Psoas muscle (tissue), 8 donors: ENCODE results near the gene GP1BB. TPM values are rescaled to one million over a fixed set of nuclear protein-coding genes. Genes with fewer than 3 reads are reported as not detected.

Experiments used
- ATAC-seq, 4 donors: fragments of 200-7000 bp; cut with Tn5 transposase; one replicate each; pipeline ENCODE4 v1.9.1; 2020; ENCODE audit warnings: moderate library complexity in 3 of 4, mild to moderate bottlenecking in 2 of 4
- DNase-seq, 2 donors: peaks; one replicate each; pipeline ENCODE4 v3.0.0-alpha.2; 2020
- H3K27ac ChIP-seq: fragments of 200-600 bp; one replicate; pipeline ENCODE4 v1.8.0; 2022
- H3K27me3 ChIP-seq, 3 donors: fragments of 200-600 bp in 1 of 3; one replicate each; pipeline versions ENCODE4 v1.6.1 to v1.8.0; 2013 to 2022; ENCODE audit warnings: low read length in 2 of 3, mild to moderate bottlenecking in 2 of 3, moderate library complexity in 1 of 3; ENCODE audit not compliant: insufficient read depth in 3 of 3
- H3K36me3 ChIP-seq, 2 donors: fragments of 200-600 bp in 1 of 2; one replicate each; pipeline versions ENCODE4 v1.6.1 to v1.8.0; 2013 to 2022; ENCODE audit warnings: low read depth in 1 of 2, mild to moderate bottlenecking in 1 of 2, moderate library complexity in 1 of 2; ENCODE audit not compliant: insufficient read depth in 1 of 2
- H3K4me1 ChIP-seq: fragments of 200-600 bp; one replicate; pipeline ENCODE4 v1.8.0; 2022
- H3K4me3 ChIP-seq: fragments of 200-600 bp; one replicate; pipeline ENCODE4 v1.8.0; 2022; ENCODE audit warnings: mild to moderate bottlenecking
- H3K9me3 ChIP-seq: fragments of 200-600 bp; one replicate; pipeline ENCODE4 v1.8.0; 2022
- WGBS, 3 donors: extraction: QIAGEN DNeasy Blood & Tissue Kit; methylation state at CpG; one replicate each; pipeline versions ENCODE4 v1.1.6 to v1.1.7; 2013; 5-methylcytosine and 5-hydroxymethylcytosine counted together
- intact Hi-C, 2 donors: fragments of 100-400 bp; cut with DNase I; formaldehyde crosslinking; loops; one replicate each; pipeline versions ENCODE4 v1.11.0 to v1.14.2; 2022
- polyA plus RNA-seq, 3 donors: library from polyadenylated mRNA; stranded (reverse); fragments of 200-250 nt; gene quantifications; one replicate each; pipeline ENCODE4 v1.2.3, GENCODE V29; 2013
- total RNA-seq, 4 donors: library from RNA; stranded (reverse); fragmentation: NEBNext Ultra II Directional in 2 of 4; extraction: Animal tissue kit (Norgen Biotek cat#: 25700) in 2 of 4; gene quantifications; one replicate each; pipeline versions ENCODE4 v1.2.1 to v1.2.4, GENCODE V29; 2021 to 2023
- TF ChIP-seq, protein P1 (sequence below): fragments of 200-600 bp; IDR thresholded peaks from one replicate; pipeline ENCODE4 v1.8.0; 2022; ENCODE audit warnings: antibody characterized with exemption
- donor health status: healthy with polysubstance abuse.
- donor health status: DM: no; HTN: no; CAD: no; lungs with moderate emphysema.
- donor health status: Bipolar disorder and iron deficiency.
- donor health status: healthy.
- donor health status: DM: yes; HTN: yes; CAD: no.
- donor health status: DM: no; HTN: no; CAD: no.
- donor health status: DM: no; HTN: no; CAD: no.
- donor health status: DM: yes; HTN: yes; CAD: no.

The GP1BB gene
- total and polyA plus RNA-seq, 7 donors: 0.14 to 1.8 (median 0.58) TPM; not detected in 3

DNA sequence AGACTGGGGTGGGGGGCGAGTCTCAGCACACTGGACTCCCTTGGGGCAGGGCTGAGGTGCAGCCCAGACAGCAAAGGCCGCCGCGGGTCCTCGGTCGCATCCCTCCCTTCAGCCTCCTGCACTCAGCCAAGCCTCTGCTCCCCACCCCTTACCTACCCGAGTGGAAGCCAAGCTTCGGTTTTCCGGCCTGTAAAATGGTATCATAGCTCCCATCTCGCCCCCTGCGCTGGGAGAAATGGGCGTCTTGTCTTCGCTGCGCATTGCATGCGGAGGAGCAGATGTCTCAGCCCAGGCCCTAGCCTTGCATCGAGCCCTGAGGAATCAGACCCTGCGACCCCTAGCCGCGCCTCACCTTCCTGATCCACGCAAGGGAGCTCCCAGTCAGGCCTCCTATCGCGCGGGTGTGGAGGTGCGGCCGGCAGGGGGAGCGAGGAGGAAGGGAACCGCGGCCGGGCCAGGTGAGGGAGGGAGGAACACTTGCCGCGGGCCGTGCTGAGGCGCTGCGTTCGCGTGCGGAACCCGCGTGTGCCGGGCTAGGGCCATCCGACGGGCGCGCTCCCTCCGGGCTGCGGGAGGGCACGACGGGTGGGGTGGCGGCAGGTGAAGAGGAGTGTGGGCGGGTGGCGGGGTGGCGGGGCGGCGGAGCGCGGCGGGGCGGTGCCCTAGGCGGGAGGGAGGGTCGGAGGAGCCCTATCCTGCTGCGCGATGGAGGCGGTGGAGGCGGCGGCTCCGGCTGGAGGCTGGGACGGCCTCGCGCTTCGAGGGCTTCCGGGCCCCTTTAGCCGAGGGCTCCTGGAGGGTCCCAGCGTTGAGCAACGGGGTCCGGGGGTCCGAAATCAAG, 33.2 kb downstream of the GP1BB start:
- WGBS, 3 donors: 35 to 55% (median 52%) methylated on average over 56 to 76 of the region's 76 CpGs
- Histone ChIP-seq H3K4me1 (peaks cover 6% of the 10 kb centered on the region), H3K4me3 (peak overlapping the region; percentile 30), H3K9me3 (no peaks in the 10 kb centered on the region), H3K36me3 (no peaks in the 10 kb centered on the region), H3K27ac (no peak overlapping the region), H3K27me3 (peaks cover 0 to 36% (median 0%) of the 10 kb centered on the region in 3 donors)
- intact Hi-C loops: no loop called here
- TF ChIP-seq, protein P1, sequence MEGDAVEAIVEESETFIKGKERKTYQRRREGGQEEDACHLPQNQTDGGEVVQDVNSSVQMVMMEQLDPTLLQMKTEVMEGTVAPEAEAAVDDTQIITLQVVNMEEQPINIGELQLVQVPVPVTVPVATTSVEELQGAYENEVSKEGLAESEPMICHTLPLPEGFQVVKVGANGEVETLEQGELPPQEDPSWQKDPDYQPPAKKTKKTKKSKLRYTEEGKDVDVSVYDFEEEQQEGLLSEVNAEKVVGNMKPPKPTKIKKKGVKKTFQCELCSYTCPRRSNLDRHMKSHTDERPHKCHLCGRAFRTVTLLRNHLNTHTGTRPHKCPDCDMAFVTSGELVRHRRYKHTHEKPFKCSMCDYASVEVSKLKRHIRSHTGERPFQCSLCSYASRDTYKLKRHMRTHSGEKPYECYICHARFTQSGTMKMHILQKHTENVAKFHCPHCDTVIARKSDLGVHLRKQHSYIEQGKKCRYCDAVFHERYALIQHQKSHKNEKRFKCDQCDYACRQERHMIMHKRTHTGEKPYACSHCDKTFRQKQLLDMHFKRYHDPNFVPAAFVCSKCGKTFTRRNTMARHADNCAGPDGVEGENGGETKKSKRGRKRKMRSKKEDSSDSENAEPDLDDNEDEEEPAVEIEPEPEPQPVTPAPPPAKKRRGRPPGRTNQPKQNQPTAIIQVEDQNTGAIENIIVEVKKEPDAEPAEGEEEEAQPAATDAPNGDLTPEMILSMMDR: peak; percentile 27
- DNase-seq (no peak), ATAC-seq (peak in 2 of 4 donors; percentile 25 to 45)

DNA sequence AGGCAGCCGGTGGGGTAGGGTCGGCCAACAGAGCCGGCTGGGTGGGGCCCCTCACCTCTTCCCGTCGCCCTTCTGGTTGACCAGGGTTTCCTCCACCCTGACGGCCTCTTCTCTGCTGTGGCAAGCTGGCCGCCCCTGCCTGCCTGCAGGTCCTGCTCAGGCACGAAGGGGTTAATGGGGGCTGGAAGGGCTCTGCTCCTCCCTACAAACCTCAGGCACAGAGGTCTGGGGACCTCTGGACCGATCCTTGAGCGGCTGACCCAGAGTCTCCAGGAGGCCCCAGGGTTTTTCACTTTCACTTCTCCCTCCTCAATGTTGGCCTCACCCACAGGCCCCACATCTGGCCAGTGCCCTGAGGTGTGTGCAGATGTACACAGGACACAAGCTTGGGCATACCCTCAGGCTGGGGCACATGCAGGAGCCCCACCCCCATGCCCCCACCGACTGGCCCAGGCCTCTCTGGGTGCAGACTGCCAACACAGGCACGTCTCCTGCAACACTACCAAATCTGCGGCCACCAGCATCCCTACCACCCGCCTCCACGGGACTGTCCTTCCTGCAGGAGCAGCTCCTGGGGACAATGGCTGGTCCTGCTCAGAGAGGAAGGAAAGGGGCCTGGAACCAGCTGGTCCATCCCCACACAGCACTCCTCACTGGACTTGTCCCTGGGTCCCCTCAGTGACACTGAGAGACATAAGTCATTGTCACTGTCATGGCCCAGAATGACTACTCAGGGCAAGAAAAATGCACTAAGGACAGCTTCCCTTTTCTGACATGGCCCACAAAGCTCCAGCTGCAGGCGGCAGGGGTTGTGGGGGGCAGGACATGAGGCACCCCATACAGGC, 34.0 kb downstream of the GP1BB start:
- peak overlapping the region; percentile 30 for H3K4me3 ChIP-seq
- intact Hi-C loops: no loop called here
- 52 to 68% (median 53%) methylated on average over 14 to 16 of the region's 16 CpGs for WGBS, 3 donors
- no peak overlapping the region for H3K27ac ChIP-seq
- no peaks in the 10 kb centered on the region for H3K36me3 ChIP-seq
- peaks cover 6% of the 10 kb centered on the region for H3K4me1 ChIP-seq
- DNase-seq: no peak
- H3K27me3 ChIP-seq: peaks cover 0 to 36% (median 0%) of the 10 kb centered on the region in 3 donors
- H3K9me3 ChIP-seq: no peaks in the 10 kb centered on the region
- ATAC-seq: no peak
- TF ChIP-seq, protein P1: no peak

DNA sequence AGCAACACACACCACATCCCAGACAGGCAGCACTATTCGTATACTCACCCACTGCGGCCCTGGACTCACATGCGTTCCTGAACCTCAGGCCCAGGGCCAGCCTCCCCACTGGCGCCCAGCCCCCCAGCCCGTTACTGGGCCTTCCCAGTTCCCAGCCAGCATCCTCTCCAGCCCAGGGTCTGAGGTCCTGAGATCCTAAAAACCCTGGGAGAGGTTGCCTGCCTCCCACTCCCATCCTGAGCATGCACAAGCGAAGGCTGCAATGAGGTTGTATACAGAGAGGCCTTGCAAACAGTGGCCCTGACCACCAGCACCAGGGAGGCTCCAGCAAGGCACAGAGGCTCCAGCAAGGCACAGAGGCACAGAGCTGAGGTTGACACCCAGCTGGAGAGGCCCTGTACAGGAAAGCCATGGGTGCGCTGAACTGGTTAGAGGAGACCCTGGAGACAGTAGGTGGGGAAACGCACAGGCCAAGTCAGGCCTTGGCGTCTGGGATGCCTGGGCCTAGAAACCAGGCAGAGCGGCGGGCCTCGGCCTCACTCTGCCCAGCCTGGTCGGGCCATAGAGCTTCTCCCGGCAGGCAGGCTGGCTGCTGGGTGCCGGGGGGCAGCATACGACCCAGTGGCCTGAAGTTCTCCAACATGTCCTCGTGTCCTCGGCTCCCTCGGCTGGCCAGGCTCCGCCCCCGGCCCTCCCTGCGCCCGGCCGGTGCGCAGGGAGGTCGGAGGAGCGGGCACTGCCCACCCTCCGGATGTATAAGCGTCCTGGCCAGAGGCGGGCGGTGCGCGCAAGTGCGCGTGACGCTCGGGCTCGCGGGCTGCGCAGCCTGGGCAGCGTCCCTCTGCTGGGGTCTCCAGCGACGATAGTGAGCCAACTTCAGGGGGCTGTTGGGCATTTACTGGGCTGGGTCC, 34.9 kb downstream of the GP1BB start:
- ATAC-seq (peak in 1 of 4 donors; percentile 54), DNase-seq (no peak)
- no peaks in the 10 kb centered on the region for H3K36me3 ChIP-seq
- TF ChIP-seq, protein P1: no peak
- peaks cover 0 to 36% (median 0%) of the 10 kb centered on the region in 3 donors for H3K27me3 ChIP-seq
- H3K9me3 ChIP-seq: no peaks in the 10 kb centered on the region
- WGBS, 3 donors: 69 to 85% (median 70%) methylated on average over 33 to 43 of the region's 43 CpGs
- H3K27ac ChIP-seq: no peak overlapping the region
- peaks cover 11% of the 10 kb centered on the region for H3K4me1 ChIP-seq
- intact Hi-C loops: no loop called here
- H3K4me3 ChIP-seq: no peak overlapping the region

DNA sequence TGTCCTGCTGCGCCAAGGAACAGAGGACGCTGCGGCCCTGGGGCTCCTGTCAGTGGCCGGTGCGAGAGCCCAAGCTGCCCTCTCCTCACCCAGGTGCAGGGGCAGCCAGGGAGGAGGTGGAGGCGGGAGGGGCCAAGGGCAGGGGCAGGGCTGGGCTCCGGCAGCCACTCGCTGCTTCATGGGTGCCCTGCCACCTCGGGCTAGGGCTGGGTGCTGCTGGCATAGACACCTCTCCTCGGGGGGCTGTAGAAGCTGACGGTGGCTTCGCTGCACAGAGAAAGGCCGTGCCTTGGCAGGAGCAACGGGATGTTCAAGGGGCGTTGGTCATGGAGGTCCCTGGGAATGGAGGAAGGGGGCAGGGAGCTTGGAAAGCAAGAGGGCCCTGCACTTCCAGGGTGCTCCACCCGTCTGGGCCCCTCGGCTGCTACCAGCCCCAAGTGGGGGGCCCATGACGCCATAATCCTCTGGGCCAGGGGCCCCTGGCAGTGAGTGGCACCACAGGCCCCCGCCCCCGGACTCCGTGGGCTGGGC, 35.6 kb downstream of the GP1BB start:
- intact Hi-C loops: no loop called here
- H3K4me1 ChIP-seq: peaks cover 11% of the 10 kb centered on the region
- H3K27ac ChIP-seq: no peak overlapping the region
- H3K9me3 ChIP-seq: no peaks in the 10 kb centered on the region
- DNase-seq (no peak), ATAC-seq (peak in 1 of 4 donors; percentile 33)
- TF ChIP-seq, protein P1: no peak
- H3K27me3 ChIP-seq: peaks cover 0 to 36% (median 0%) of the 10 kb centered on the region in 3 donors
- 47 to 65% (median 53%) methylated on average over 17 to 21 of the region's 21 CpGs for WGBS, 3 donors
- peaks cover 0 to 5% of the 10 kb centered on the region in 2 donors for H3K36me3 ChIP-seq
- H3K4me3 ChIP-seq: no peak overlapping the region
